GM19035 (cell line): ENCODE results near the gene ARL8B.
A peak's percentile ranks its signal among the peaks of the same experiment; 100 is the strongest.
"Not testable (repeated sequence)": the region's sequence is repeated elsewhere in the genome, so short reads cannot be mapped to it uniquely, and the experiment has no call there.

Experiments used
- ATAC-seq: cut with Tn5 transposase; IDR thresholded peaks from one replicate; pipeline ENCODE4 v1.9.1; 2021; ENCODE audit not compliant: unreplicated experiment

ARL8B gene

GRCh38 chr3:5110337-5110736, 11.8 kb upstream of the ARL8B start:
- ATAC-seq: no peak

GRCh38 chr3:5112043-5112442, 10.0 kb upstream of the ARL8B start:
- no peak for ATAC-seq

- not testable (repeated sequence) for ATAC-seq
Measured at GRCh38 chr3:5113726-5114125, 8.4 kb upstream of the ARL8B start.

GRCh38 chr3:5115506-5116162, 6.5 kb upstream of the ARL8B start:
- peak; percentile 59 for ATAC-seq

GRCh38 chr3:5116538-5116937, 5.6 kb upstream of the ARL8B start:
- no peak for ATAC-seq

- no peak for ATAC-seq
Measured at GRCh38 chr3:5120446-5120845, 1.6 kb upstream of the ARL8B start.

GRCh38 chr3:5122741-5123706, 932 bp downstream of the ARL8B start:
- ATAC-seq: peak; percentile 11

GRCh38 chr3:5123937-5124336, 1.8 kb downstream of the ARL8B start:
- ATAC-seq: no peak

- no peak for ATAC-seq
Measured at GRCh38 chr3:5126586-5126985, 4.5 kb downstream of the ARL8B start.

- ATAC-seq: no peak
Measured at GRCh38 chr3:5128849-5129248, 6.8 kb downstream of the ARL8B start.

GRCh38 chr3:5133239-5134018, 11.3 kb downstream of the ARL8B start:
- no peak for ATAC-seq

GRCh38 chr3:5134019-5134391, 11.9 kb downstream of the ARL8B start:
- ATAC-seq: no peak

GRCh38 chr3:5134499-5134898, 12.4 kb downstream of the ARL8B start:
- ATAC-seq: no peak

GRCh38 chr3:5136211-5136918, 14.3 kb downstream of the ARL8B start:
- ATAC-seq: peak; percentile 73

- ATAC-seq: peak; percentile 8
Measured at GRCh38 chr3:5136919-5137429, 14.9 kb downstream of the ARL8B start.

GRCh38 chr3:5138214-5138981, 16.3 kb downstream of the ARL8B start:
- ATAC-seq: no peak

- no peak for ATAC-seq
Measured at GRCh38 chr3:5140230-5140621, 18.1 kb downstream of the ARL8B start.

- no peak for ATAC-seq
Measured at GRCh38 chr3:5140839-5141238, 18.7 kb downstream of the ARL8B start.

GRCh38 chr3:5141760-5142159, 19.7 kb downstream of the ARL8B start:
- ATAC-seq: no peak

- ATAC-seq: no peak
Measured at GRCh38 chr3:5143464-5143863, 21.4 kb downstream of the ARL8B start.
